Stimulated activated CD4-positive, alpha-beta T cell treated with anti-CD3 and anti-CD28 coated beads, Interleukin-1b, Interleukin-23, amount 100 ng/mL, for 48 hours (primary cell): Measurements from ENCODE around the gene FAM53A.
"Not testable (repeated sequence)": the region's sequence is repeated elsewhere in the genome, so short reads cannot be mapped to it uniquely, and the experiment has no call there.

Source experiments
- DNase-seq: peaks from one replicate; pipeline ENCODE4 v3.0.0-alpha.2; 2020

FAM53A gene

DNA sequence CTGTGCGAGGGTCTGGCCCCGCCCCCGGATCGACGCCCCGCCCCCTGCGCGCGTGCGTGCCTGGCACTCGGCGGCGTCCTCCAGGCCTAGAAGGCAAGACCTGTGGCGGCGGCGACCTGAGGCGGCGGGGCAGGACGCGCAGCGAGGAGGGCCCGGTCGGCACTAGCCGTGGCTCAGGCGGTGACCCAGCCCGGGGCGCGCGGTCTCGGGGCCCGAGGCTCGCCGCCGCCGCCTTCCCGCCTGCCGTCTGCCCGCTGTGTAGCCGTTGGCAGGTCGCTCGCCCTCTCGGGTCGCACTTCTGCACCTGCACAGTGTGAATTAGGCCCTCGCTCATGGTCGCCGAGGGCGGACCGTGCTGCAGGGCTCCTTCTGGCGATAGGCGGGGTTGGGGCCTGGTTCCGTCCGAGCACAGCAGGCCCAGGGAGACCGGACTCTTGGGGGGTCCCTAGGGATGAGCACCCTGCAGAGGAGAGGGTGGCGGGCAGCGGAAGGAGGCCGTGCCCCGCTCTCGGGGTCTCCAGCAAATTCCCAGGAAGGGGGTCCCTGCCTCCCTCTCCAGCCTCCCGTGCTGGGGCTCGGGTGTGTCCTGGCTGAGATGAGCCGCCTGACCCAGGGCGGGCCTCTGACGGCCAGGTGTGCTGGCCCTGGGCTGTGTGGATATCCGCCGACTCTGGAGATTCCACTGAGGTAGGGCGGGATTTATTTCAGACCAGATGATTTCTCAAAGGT is 557 bp upstream of the FAM53A start:
- DNase-seq = no peak

- DNase-seq = no peak
Measured at GRCh38 chr4:1683261-1683735, 815 bp downstream of the FAM53A start.

- DNase-seq = no peak
Measured at GRCh38 chr4:1682860-1683259, 1.3 kb downstream of the FAM53A start.

DNA sequence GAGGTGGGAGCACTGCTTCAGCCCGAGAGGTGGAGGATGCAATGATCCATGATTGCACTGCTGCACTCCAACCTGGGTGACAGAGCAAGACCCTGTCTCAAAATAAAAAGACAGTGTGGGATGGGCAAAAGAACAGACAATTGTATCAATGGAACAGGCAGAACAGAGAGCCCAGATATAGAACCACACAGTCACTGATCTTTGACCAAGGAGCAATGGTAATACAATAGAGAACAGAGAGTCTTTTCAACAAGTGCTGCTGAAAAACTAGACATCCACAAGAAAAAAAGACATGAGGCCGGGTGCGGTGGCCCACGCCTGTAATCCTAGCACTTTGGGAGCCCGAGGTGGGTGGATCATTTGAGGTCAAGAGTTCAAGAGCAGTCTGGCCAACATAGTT is 5.9 kb downstream of the FAM53A start:
- DNase-seq = no peak

- DNase-seq = no peak
Measured at GRCh38 chr4:1676605-1677525, 7.2 kb downstream of the FAM53A start.

GRCh38 chr4:1675802-1676137 is 8.3 kb downstream of the FAM53A start:
- DNase-seq = no peak

DNA sequence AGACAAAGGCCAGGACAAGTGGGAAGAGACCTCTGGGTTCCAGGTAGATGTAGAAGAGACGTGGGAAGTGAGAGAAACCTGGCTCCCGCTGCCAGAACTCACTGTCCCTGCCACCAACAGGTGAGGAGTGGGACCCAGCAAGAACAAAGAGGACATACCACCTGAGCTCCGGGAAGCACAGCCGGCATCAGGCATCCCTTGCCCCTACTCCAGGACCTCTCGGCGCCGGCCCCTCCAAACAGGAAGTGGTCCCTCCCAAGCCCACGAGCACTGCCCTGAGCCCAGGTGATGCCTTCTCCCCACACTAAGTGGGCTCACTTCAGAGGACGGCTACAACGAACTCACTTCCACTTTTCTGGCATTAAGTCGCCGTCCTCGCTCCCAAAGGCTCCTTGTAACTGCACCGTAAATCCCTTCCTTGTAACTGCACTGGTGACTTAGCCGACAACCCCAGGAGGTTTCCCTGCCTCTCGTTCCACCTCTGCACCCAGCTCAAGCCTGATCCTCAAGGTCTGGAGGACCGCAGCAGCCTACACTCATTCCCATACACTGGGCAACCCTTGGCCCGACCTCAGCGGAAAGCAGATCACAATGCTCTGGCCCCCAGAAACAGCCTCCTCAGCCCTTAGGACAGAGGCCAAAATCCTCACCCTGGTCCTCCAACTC is 8.8 kb downstream of the FAM53A start:
- DNase-seq = no peak

DNA sequence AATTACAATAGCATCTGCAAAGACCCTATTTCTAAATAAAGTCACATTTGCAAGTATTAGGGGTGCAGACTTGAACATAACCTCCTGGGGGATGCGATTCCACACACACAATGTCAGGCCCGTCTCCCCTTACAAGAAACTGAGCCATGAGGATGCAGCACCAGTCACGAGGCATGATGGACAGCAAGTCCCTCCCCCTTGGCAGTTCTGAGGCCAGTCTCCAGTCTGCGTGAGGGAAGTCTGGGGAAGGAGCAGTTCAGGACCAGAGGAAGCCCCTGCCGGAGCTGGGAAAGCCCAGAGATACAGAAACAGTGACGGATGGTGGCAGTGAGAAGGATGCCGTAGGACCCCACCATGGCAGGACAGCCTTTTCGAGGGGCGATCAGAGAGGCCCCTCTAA is 9.4 kb downstream of the FAM53A start:
- no peak for DNase-seq

GRCh38 chr4:1673671-1674070 is 10.4 kb downstream of the FAM53A start:
- DNase-seq = no peak

DNA sequence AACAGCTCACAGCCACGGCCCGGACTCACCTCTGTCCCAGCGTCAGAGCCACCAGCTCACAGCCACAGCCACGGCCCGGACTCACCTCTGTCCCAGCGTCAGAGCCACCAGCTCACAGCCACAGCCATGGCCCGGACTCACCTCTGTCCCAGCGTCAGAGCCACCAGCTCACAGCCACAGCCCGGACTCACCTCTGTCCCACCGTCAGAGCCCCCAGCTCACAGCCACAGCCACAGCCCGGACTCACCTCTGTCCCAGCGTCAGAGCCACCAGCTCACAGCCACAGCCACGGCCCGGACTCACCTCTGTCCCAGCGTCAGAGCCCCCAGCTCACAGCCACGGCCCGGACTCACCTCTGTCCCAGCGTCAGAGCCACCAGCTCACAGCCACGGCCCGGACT is 13.1 kb downstream of the FAM53A start:
- DNase-seq = not testable (repeated sequence)

DNA sequence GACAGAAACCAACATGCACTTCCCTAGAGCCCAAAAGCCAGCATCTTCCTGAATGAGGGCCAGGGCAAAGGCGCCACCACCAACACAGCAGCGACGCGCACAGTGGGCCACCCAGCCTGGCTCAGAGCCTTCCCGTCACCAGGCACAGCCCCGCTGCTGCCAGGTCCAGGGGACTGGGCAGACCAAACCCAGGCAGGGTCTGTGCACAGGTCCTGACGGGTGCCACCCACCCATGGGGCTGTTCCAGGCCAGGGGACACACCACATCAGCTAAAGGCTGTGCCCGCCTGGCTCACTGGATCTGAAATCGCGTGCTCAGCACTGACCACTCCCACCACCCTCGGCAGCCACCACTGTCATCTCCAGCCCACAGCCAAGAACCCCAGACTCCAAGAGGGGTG is 13.8 kb downstream of the FAM53A start:
- DNase-seq = no peak

DNA sequence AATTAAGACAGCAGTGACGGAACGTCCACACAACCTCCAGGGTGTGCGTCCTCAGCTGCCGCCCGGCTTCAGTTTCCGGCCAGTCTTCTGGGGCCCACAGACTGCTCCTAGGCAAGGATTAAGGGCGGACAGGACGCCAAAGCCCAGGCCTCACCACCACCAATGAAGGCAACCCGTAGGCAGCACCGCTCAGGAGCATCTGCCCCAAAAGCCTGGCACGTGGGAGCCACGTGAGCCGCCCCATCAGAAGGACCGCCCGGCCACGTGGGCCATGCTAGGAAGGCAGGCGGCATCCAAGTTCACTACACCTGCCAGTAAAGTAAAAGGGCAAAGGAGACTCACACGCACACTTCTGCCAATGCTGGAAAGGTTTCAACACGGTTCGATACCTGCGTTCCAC is 14.3 kb downstream of the FAM53A start:
- DNase-seq = no peak

DNA sequence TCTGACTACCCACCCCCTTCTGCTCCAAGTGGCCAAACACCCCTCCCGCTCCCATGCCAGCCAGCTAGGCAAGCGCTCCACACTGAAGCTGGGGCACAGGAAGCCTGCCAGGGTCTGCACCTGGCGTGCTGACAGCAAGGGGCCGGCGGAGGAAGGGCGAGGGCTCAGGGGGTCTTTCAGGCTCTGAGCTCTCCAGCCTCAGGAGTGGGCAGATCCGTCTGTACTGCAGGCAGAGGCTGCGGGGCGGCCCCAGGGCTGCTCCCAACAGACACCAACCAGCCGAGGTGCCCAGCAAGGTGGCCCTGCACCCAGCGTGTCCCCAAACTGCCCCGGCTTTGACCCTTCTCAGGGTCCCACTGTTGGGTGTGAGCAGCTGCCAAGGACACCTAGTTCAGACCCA is 14.8 kb downstream of the FAM53A start:
- DNase-seq = no peak

- DNase-seq = no peak
Measured at GRCh38 chr4:1668488-1668840, 15.6 kb downstream of the FAM53A start.

DNA sequence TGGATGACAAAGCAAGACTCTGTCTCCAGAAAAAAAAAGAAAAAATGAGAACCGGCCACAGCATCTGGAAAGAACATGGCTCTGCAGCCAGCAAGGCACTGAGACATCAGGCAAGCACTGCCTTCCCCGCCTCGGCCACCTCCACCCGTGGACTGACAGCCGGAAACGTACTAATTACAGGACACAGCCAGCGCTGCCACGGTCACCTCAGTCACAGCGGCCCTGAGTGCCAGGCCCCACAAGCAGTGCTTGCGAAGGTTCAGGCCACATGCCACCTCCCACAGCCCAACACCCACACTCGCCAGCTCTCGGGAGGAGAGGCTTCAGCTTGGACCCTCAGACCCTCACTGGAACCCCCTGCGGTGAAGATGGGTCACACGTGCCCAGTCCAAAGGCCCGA is 16.8 kb downstream of the FAM53A start:
- DNase-seq = no peak

DNA sequence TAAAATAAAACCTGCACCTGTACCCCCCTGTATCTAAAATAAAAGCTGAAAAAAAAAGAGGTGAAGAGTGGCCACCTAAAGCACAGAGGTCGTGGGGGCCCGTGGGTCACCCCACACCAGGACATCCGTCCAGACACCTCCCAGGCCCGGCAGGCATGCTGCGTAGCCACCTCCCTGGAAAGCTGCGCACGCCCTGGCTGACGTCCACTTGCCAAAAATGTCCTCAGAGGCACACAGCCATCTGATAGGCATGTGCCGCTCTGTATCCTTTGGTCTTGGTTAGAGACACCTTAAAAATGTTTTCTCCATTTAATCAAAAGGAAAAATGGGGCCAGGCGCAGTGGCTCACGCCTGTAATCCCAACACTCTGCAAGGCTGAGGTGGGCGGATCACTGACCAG is 17.7 kb downstream of the FAM53A start:
- no peak for DNase-seq

DNA sequence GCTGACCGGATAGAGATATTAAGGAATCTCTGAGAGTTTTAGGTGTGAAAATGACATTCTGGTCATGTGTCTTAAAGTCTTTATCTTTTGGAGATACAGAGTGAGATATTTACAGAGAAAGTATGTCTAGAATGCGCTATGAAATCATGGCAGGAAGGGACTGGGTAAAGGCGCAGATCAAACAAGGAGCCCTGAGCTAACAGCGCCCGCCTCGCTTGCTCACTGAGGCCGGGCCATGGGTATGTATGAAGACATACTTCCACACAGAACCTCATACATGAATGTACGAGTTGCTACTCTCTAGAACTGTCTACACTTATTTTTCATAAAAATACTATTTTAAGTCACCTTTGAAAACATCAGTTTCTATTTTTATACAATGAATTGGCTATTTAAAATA is 20.0 kb downstream of the FAM53A start:
- DNase-seq = no peak

DNA sequence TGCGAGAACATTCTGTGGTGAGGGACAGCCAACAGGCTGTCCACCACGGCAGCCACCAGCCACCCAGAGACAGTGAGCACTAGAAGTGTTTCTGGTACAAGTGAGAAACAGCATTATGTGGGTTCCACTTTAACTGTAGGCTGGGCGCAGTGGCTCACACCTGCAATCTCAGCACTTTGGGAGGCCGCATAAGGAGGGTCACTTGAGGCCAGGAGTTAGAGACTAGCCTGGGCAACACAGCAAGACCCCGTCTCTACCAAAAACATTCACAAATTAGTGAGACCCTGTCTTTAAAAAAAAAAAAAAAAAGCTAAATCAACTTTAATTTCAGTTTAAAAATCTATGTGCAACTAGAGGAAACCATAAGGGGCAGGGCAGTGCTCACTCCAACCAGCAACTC is 20.6 kb downstream of the FAM53A start:
- no peak for DNase-seq

GRCh38 chr4:1661695-1662094 is 22.4 kb downstream of the FAM53A start:
- DNase-seq = no peak

DNA sequence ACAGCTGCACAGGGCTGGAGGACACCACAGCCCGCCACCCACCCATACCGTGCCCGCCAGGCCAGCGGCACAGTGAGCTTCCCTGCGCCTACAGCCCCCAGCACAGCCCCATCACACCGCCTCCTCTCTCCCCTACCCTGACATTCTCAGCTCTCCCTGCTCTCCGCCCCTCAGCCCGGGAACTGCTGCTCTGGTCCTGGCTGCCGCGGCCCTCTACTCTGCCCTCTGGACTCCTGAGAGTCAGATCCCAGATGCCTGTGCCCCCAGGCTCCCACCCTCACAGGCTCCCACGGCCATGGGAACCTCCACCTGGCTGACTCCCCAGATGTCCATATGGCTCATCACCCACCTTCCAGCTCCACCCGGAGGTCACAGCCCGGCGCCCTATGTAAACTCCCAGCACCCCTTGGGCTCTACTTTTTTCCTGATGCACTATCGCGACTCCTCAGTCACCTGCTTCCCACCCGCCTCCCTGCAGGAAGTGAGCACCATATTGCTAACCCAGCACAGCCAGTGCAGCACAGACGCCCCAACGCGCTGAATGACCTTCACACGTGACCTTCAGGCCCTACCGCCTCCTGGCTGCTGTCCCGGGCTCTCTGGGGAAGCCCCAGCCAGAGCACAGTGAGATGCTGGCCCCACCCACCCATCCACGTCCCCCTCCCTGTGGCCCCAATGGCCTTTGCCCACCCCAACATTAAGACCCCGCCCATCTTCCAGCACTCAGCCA is 23.0 kb downstream of the FAM53A start:
- no peak for DNase-seq

- DNase-seq = no peak
Measured at GRCh38 chr4:1659104-1660043, 24.7 kb downstream of the FAM53A start.

- DNase-seq = no peak
Measured at GRCh38 chr4:1658581-1658980, 25.5 kb downstream of the FAM53A start.
